GM12892 (cell line): ENCODE measurements around the gene ZNF48.
"Not testable (repeated sequence)": the region's sequence is repeated elsewhere in the genome, so short reads cannot be mapped to it uniquely, and the experiment has no call there.

Experiments used
- DNase-seq: peaks from one replicate; pipeline ENCODE4 v3.0.0; 2011; ENCODE audit not compliant: insufficient read length
- FAIRE-seq: peaks from 2 replicates; lab custom pipeline; 2011; peaks lifted over from hg19 to GRCh38; lab: Jason Lieb, UNC
- POLR2A ChIP-seq: IDR thresholded peaks from 2 replicates; pipeline ENCODE4 v1.6.1; 2011; ENCODE audit warnings: low read depth, low read length, control low read depth
- POLR2AphosphoS5 ChIP-seq: IDR thresholded peaks from 2 replicates; pipeline ENCODE4 v1.6.1; 2011; ENCODE audit warnings: low read depth, low read length, control low read depth
- TAF1 ChIP-seq: IDR thresholded peaks from 2 replicates; pipeline ENCODE4 v1.6.1; 2011; ENCODE audit warnings: low read depth, mild to moderate bottlenecking, control low read depth, low read length, borderline replicate concordance

Gene ZNF48

DNA sequence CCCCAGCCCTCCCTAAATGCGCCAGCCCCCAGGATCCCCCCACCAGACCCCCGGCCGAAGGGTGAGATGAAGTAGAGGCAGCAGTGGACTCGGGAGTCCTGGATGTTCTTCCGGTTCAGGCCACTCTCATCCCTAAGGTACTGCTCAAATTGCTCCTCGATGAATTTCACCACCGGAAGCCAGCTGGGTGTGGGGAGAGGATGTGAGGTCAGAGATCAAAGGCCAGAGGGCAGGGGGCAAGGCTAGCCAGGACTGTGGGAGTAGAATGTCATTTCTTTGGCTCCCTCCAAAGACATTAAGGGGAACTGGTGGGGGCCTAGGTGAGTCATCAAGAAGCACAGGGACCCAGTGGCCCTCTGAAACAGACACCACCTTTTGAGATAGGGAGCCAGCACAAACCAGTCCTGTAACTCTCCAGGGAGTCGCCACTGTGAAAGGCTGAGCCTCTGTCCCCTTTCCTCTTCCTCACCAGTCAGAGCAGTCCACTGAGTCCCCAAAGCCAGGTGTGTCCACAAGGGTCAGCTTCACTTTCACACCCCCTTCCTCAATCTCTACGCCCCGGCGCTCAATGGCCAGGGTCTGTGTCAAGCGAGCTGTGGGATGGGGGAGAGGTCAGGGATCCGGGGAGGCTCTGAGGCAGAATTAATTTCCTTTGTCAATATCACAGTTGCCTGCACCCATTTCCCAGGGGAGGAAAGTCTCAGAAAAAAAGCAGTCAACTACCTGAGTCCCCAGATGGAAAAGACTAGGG is 13.8 kb upstream of the ZNF48 start:
- TF ChIP-seq POLR2AphosphoS5 (no peak), POLR2A (no peak), TAF1 (no peak)
- FAIRE-seq, result no peak
- DNase-seq, result no peak

DNA sequence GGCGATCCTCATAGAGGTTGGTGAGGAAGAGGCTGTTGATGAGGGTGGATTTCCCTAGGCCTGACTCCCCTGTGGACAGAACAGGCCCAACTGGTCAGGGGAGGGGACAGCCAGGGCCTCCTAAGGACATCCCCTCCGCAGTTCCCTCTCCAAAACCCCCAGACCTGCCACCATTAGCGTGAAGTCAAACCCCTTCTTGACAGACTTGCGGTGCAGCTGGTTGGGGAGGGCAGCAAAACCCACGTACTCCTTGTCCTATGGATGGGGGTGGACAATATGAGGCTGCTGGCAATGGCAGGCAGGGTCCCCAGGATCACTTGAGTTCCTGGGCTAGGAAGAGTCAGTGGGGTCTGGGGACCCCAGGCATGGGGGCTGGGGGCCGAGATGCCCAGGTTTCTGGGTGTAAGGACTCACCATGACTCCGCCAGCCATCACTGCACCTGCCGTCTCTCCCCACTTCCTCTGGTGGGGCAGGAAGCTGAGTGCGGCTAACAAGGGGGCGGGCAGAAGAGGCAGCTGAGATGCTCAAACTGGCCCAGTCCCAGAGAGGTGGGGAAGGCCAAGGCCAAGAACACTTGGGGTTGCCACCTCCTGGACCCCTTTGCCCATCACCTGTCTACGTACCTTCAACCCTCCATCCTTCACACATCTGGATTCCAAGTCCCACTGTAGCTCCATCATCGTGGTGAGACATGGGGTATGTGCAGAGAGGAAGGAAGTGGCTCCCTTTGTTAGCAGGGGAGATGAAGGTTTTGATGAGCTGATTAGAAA is 12.9 kb upstream of the ZNF48 start, which contains the start of gene SEPTIN1:
Gene SEPTIN1 (minus strand): TSS at position 451 of the 771 bp plus-strand sequence. CDS start 19 bp downstream, at position 432.
- TF ChIP-seq POLR2A (peak; percentile 89; the same call in 1 of the 2 replicates), POLR2AphosphoS5 (peak; percentile 83), TAF1 (no peak)
- peak; percentile 75 for DNase-seq
- FAIRE-seq, result peak; percentile 96

DNA sequence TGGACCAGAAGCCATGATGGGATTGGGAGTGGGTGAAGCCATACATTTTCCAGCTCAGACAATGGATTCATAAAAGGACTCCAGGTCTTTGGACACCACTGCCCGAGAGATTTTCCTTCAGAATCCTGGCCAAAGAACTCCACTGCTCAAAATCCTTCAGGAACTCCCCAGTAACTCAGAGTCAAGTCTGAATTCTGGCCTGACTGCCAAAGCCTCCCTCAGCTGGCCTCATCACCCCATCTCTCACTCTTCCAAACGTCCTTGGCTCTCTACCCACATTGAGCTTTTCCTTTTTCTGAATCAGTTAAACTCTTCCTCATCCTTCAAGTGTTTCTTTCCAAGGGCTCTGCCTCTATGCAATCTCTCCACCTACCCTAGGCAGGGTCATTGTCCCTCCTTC is 11.7 kb upstream of the ZNF48 start:
- TF ChIP-seq POLR2A (no peak), POLR2AphosphoS5 (no peak), TAF1 (no peak)
- DNase-seq (no peak), FAIRE-seq (no peak)

DNA sequence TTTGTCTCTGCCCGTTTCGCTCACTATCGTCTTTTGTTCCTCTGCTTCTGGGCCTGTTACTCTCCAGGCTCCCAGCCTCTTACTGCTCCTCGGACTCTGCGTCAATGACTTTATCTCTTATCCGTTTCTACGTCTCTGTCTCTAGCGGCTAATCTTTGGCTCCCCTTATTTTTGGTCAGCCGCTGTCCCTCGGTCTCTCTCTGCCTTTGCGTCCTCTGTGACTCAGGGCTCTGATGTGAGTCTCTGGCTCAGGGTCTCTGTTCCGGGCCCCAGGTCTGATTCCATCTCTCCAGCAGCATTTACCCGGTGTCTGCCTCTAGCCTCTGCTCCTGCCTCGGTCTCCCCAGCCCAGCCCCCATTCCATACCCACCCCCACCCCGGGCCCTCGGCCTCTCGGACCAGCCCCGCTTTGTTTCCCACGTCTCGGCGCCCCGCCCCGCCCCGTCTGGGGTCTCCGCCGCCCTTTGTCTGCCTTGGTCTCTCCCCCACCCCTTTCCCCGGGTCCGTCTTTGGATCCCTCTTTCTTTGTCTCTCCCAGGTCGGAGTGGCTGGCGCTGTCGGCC is 547 bp upstream of the ZNF48 start:
- FAIRE-seq, result no peak
- TF ChIP-seq TAF1 (no peak), POLR2A (no peak), POLR2AphosphoS5 (no peak)
- no peak for DNase-seq

DNA sequence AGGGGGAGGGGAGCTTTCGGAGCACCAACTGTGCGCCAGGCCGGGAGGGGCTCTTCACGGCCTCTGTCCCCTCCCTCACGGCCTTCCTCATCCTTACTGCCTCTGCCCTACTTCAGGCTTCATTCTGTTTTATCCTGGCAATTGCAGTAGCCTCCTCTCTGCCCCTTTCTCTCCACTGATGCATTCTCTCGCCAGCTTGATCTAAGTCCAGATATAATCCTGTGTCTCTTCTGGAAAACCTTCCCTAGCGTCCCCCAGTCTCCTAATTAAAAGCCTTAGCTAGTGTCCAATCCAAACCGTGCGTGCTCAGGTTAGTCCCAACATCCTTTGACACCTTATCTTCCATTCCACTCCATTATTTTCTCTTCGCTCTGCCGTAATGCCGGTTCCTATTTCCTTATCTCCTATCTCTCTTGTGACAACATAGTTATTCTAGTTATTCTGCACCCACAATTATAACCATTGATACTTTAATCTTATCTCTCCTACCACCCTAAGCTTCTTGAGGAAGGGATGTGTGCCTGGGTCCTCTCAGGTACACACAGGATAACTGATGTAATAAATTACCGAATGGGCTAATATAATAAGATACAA is 869 bp downstream of the ZNF48 start:
- FAIRE-seq, result no peak
- no peak for DNase-seq
- TF ChIP-seq POLR2A (no peak), POLR2AphosphoS5 (no peak), TAF1 (no peak)

DNA sequence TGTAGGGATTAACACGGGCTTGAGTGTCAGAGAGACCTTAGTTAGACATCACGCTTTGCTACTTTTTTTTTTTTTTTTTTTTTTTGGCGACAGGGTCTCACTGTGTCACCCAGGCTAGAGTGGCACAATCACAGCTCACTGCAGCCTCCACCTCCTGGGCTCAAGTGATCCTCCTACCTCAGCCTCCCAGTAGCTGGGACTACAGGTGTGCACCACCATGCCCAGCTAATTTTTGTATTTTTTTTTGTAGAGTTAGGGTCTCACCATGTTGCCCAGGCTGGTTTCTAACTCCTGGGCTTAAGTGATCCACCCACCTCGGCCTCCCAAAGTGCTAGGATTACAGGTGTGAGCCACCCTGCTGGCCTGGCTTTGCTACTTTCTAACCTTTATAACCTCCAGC is 1.4 kb downstream of the ZNF48 start:
- DNase-seq, FAIRE-seq: not testable (repeated sequence)

DNA sequence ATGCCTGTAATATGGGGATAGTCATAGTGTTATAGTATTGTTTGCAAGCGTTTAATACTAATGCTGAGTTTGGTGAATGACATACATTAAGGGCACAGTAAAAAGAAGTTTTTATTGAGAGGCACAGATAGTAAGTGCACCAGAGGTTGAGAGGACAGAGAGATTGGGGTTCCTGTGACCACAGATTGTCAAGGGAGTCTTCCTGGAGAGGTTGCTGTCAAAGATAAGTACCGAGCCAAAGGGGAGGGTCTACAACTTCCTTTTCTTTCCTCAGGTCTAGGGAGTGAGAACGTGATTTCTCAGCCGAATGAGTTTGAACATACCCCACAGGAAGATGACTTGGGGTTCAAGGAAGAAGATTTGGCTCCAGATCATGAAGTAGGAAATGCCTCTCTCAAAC is 1.8 kb downstream of the ZNF48 start:
- FAIRE-seq (no peak), DNase-seq (no peak)
- TF ChIP-seq TAF1 (no peak), POLR2A (no peak), POLR2AphosphoS5 (no peak)

DNA sequence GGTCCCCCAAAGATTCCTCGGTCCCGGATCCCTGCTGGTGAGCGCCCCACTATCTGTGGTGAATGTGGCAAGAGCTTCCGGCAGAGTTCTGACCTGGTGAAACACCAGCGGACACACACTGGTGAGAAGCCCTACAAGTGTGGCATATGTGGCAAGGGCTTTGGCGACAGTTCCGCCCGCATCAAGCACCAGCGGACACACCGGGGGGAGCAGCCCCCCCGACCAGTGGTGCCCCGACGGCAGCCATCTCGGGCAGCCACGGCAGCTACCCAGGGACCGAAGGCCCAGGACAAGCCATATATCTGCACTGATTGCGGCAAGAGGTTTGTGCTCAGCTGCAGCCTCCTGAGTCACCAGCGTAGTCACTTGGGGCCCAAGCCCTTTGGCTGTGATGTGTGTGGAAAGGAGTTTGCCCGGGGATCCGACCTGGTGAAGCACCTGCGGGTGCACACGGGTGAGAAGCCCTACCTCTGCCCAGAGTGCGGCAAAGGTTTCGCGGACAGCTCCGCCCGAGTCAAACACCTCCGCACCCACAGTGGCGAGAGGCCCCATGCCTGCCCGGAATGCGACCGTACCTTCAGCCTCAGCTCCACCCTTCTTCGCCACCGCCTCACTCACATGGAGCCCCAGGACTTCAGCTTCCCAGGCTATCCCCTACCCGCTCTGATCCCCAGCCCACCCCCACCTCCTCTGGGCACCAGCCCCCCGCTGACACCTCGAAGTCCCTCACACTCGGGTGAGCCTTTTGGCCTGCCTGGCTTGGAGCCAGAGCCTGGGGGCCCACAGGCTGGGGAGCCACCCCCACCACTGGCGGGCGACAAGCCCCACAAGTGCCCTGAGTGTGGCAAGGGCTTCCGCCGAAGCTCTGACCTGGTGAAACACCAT is 2.8 kb downstream of the ZNF48 start:
- TF ChIP-seq TAF1, result no peak
- TF ChIP-seq POLR2AphosphoS5, result no peak
- no peak for TF ChIP-seq POLR2A
- DNase-seq, result no peak
- no peak for FAIRE-seq

DNA sequence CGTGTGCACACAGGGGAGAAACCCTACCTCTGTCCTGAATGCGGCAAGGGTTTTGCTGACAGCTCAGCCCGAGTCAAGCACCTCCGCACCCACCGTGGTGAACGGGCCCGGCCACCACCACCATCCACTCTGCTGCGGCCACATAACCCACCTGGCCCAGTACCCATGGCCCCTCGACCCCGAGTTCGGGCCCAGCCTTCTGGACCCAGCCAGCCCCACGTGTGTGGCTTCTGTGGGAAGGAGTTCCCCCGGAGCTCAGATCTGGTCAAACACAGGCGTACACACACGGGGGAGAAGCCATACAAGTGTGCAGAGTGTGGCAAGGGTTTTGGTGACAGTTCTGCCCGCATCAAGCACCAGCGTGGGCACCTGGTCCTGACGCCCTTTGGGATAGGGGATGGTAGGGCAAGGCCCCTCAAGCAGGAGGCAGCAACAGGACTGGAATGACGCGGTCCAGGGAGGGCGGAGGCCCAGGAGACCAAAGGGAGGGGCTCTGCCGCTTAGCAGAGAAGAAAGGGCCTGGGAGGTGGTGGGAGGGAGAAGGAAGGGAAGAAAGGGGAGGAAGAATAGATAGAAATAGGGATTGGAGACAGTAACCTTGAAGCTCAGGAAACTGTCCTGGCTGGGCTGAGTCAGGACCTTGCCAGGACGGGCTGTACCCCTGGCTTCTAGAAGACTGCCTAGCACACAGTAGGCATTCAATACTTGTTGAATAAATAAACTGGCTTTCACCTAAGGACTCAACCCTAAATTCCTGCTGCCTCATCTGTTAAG is 3.6 kb downstream of the ZNF48 start:
- TF ChIP-seq TAF1 (no peak), POLR2AphosphoS5 (no peak), POLR2A (no peak)
- FAIRE-seq (no peak), DNase-seq (no peak)
